Ureter (tissue), 1 donor: ENCODE results near the gene VEZF1. TPM values are rescaled to one million over a fixed set of nuclear protein-coding genes. Genes with fewer than 3 reads are reported as not detected.

Source experiments
- DNase-seq: peaks from one replicate; pipeline ENCODE4 v3.0.0-alpha.2; 2020; ENCODE audit warnings: low spot score
- total RNA-seq: library from RNA; stranded (reverse); gene quantifications from one replicate; pipeline ENCODE4 v1.2.4, GENCODE V29; 2023
- donor health status: DM: yes; HTN: yes; CAD: no.

The VEZF1 gene
- total RNA-seq, 1 donor from 2014 or later: 75.6 TPM

- DNase-seq: no peak
Measured at GRCh38 chr17:57953705-57954396, 34.2 kb downstream of the VEZF1 start.

GRCh38 chr17:57953219-57953618 lies 34.8 kb downstream of the VEZF1 start:
- DNase-seq: no peak

- no peak for DNase-seq
Measured at GRCh38 chr17:57949649-57950048, 38.4 kb downstream of the VEZF1 start.

GRCh38 chr17:57948555-57949420 lies 39.3 kb downstream of the VEZF1 start:
- DNase-seq: no peak

- DNase-seq: no peak
Measured at GRCh38 chr17:57948169-57948554, 39.9 kb downstream of the VEZF1 start.

GRCh38 chr17:57947369-57947768 lies 40.7 kb downstream of the VEZF1 start:
- DNase-seq: no peak

GRCh38 chr17:57946798-57947358 lies 41.2 kb downstream of the VEZF1 start:
- peak; percentile 67 for DNase-seq

- DNase-seq: peak; percentile 73
Measured at GRCh38 chr17:57945996-57946797, 41.9 kb downstream of the VEZF1 start.

- DNase-seq: no peak
Measured at GRCh38 chr17:57944908-57945307, 43.1 kb downstream of the VEZF1 start.

GRCh38 chr17:57943645-57944044 lies 44.4 kb downstream of the VEZF1 start:
- DNase-seq: no peak

GRCh38 chr17:57943140-57943539 lies 44.9 kb downstream of the VEZF1 start:
- DNase-seq: no peak

- DNase-seq: no peak
Measured at GRCh38 chr17:57941384-57942370, 46.4 kb downstream of the VEZF1 start.

- DNase-seq: no peak
Measured at GRCh38 chr17:57940653-57941329, 47.3 kb downstream of the VEZF1 start.

GRCh38 chr17:57940231-57940630 lies 47.8 kb downstream of the VEZF1 start:
- DNase-seq: no peak

- no peak for DNase-seq
Measured at GRCh38 chr17:57939797-57940196, 48.3 kb downstream of the VEZF1 start.

GRCh38 chr17:57938061-57938502 lies 50.0 kb downstream of the VEZF1 start:
- DNase-seq: no peak

- DNase-seq: no peak
Measured at GRCh38 chr17:57937492-57937891, 50.6 kb downstream of the VEZF1 start.

GRCh38 chr17:57935833-57936807 lies 51.9 kb downstream of the VEZF1 start:
- peak; percentile 70 for DNase-seq
